Caki2 (cell line): ENCODE data around the gene GPC6. TPM values are rescaled to one million over a fixed set of nuclear protein-coding genes. Genes with fewer than 3 reads are reported as not detected.
A peak's percentile ranks its signal among the peaks of the same experiment; 100 is the strongest.

Experiments used
- DNase-seq: peaks from one replicate; pipeline ENCODE4 v3.0.0-alpha.2; 2015; ENCODE audit warnings: low read depth
- in situ Hi-C: cut with HindIII; loops from 2 replicates; pipeline ENCODE4 v1.10.0; 2016; ENCODE audit warnings: low sequenced_read_pairs, low pct_unique_long_range_greater_than_20kb, mixed read lengths
- total RNA-seq: library from RNA; depleted of rRNA; stranded (reverse); fragments of >200 nt; shearing (Covaris generic); gene quantifications from 2 replicates; pipeline ENCODE4 v1.2.3, GENCODE V29; 2014; ENCODE audit warnings: low replicate concordance

The GPC6 gene
- total RNA-seq, 1 experiment from 2014 or later, result 6.7 TPM

- in situ Hi-C loops, result no loop called here
Measured at GRCh38 chr13:93753639-93754038, 527.0 kb downstream of the GPC6 start.

GRCh38 chr13:93755341-93755740 lies 528.7 kb downstream of the GPC6 start:
- DNase-seq, result no peak
- in situ Hi-C loops, result no loop called here

More at GRCh38 chr13:93753639-93754038, 527.0 kb downstream of the GPC6 start:
- no peak for DNase-seq

DNA sequence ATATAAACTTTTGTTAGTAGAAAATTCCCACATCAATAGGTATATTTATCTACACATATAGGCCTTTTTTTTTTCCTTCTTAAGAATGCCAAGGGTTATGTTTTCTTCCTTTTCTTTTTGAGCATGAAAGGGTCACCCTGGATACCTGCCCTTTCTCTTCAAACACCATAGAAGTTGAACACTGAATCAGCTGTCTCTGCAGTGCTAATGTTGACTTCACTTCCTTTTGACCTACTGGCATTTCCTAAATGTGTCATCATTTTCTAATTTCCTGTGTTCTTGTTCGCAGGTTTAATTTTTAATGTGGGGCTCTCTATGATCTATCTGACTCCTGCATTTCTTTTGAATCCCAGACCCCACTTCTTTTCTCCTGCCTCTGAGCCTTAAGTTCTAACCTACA lies 532.0 kb downstream of the GPC6 start:
- in situ Hi-C loops, result no loop called here
- DNase-seq, result no peak

GRCh38 chr13:93762708-93763426 lies 536.3 kb downstream of the GPC6 start:
- no peak for DNase-seq
- in situ Hi-C loops, result no loop called here

DNA sequence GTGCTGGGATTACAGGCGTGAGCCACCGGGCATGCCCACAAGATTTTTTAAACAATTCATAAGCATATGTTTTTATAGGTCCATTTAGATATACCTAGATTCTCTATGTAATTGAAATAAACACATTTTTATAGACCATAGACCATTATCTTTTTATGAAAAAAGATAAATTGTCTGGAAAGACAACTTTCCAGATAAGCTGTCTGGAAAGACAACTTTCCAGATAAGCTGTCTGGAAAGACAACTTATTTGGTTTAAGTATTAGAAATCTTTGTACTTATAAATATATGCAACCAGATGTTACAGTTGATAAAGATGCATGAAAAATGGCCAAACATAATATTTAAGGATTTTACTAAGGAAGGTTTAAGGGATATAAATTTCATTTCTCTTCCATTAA lies 538.5 kb downstream of the GPC6 start:
- in situ Hi-C loops, result no loop called here
- no peak for DNase-seq

- no peak for DNase-seq
- in situ Hi-C loops, result no loop called here
Measured at GRCh38 chr13:93765811-93766210, 539.2 kb downstream of the GPC6 start.

DNA sequence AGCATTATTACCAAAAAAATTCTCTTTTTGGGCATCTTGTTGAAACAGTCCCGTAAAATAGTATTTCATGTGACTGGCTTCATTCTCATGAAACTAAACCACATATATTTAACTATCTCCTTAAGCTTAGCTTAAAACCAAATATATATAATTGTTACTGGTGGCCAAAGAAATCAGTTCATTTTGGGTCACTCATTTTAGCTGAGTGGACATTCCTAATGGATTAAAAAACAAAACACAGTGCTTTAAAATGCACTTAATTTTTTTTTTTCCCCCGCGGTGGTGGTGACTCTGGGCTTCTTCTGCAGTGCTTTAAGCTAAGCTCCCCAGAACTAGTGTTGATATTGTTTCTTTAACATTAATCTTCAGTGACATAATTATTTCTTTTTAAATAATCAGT lies 540.1 kb downstream of the GPC6 start:
- in situ Hi-C loops, result no loop called here
- DNase-seq, result no peak

DNA sequence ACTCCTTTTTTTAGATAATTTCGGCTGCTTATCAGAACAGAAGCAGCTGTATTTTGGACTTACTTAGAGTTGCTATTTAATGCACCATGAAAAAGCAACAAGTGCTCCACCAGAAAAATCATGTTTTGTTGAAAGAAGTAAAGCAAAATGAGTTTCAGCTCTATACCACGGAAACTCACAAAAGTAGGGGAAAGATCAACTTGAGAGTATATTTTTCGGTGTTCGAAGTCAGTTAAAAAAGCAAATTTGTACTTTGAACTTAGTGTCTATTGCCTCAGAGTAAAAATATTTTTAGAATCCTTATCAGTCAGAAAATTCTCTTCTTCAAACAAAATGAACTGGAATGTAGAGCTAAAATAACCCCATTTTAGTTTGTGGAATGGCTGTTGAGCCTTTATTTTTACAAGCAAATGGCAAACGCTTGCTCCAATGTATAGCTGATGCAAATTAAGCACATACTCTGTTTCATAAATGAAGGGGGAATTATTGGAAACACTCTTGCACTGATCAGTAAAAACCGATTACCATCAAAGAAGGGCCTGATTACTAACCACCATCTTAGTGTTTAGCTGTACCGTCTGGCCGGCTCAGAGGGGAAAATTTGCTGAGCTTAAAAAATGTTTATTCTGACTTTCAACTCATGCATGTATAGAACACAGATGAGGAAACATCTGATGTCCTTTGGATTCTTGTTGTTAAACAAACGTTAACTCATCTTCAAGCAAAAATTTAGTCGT lies 540.7 kb downstream of the GPC6 start:
- in situ Hi-C loops, result no loop called here
- DNase-seq, result no peak

DNA sequence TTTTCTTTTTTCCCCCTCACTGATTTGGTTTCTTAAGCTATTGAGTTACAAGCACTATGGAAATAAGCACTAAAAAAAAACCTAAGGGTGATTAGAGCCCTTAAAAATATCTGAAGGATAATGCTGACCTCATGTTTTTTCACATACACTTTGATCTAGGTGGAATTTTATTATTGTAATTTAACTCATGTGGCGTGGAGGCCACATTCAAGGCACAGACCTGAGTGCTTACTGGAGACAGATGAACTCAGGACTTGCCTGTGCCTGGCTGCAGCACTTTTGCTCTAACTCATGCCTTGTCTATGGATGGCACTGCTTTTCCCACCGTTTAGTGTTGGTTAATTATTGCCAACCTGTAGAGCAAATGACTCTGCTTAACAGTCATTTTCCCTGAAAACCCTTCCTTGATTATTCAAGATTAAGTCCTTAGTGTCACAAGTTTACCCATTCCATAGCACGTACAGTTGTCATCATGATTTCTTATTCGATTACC lies 541.4 kb downstream of the GPC6 start:
- in situ Hi-C loops, result no loop called here

DNA sequence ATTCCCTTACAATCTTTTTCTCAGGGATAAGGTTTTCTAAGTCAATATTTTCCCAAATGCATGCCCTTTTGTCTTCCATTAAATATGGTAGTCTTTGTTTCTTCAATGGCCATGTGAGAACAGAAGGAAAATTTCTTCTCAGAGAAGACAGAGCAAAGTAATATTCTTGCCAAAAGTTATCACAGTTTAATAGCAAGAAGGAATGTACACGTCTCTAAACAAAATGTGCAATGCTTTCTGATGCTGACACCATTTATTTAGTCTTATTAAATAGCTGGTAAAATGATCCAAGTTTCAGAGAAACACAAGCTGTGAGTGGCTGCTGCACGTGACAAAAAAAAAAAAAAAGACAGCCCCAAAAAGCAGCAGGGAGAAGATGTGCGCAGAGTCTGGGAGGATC lies 542.5 kb downstream of the GPC6 start:
- in situ Hi-C loops, result no loop called here
- no peak for DNase-seq

More for the DNA sequence above, 541.4 kb downstream of the GPC6 start:
- DNase-seq, result peak; percentile 78

DNA sequence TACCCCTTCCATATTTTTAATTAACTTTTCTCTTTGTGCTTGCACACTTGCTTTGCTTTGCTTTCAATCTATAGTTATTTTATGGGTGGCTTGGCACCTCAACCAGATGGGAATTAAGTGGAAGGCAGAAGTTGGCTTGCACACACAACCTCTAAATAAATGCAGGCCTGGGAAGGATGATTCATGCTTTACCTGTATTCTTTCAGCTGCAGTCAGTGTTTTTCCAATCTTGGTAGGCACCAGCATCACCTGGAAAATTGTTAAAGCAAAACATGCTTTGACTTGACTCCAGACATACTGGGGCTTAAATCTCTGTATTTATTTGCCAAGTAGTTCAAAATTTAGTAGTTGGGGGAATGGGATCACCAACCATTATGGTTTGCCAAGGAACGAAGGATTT lies 543.0 kb downstream of the GPC6 start:
- in situ Hi-C loops, result no loop called here
- DNase-seq, result no peak

DNA sequence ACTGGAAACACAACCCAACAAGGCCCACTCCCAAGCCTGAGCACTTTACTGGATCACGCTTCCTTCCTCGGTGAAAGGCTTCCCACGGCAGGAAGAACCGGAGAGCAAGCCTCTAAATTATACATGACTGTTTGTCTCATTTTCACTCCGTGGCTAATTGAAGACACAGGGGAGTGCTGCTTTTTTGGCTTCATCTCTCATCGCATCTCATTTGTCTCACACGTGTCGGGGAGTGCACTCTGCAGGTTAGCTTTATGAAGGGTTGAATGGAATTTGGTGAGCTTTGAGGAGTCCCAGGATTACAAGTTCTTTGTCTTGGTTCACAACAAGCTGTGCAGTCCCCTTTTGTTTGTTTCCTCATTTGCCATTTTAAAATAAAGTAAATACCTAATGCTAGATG lies 544.6 kb downstream of the GPC6 start:
- in situ Hi-C loops, result no loop called here
- DNase-seq, result no peak

DNA sequence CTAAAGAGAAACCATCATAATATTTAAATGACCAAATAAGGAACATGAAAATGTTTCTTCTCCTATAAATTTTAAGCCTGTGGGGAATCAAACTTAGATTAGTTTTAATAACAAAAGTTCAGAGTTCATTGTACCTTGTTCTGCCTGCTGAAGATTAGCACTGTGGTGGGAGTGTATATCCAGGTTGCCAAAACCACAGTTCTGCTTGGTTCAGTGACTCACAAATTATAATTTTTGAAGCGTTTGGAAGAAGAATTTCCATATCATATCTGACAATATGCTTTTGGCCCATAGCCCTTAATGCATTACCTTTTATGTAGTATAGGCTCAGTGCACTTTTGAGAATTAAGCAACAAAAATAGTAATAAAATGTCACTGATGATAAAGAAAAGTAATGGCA lies 545.2 kb downstream of the GPC6 start:
- in situ Hi-C loops, result no loop called here
- no peak for DNase-seq

GRCh38 chr13:93774506-93774905 lies 547.9 kb downstream of the GPC6 start:
- in situ Hi-C loops, result no loop called here
- no peak for DNase-seq

DNA sequence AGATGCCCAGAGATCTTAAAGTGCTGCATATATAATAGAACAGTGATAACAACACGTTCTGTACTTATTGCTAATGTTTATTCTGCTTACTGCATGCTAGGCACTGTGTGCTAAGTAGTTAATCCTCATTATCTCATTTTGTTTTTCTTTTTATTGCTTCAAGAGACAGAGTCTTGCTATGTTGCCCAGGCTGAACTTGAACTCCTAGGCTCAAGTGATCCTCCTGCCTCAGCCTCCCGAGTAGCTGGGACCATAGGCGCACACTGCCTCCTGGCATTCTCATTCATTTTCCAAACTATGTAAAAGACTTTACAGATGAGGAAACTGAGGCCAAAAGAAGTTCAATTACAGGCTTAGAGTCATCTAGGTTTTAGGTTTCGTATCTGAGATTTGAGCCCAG lies 548.4 kb downstream of the GPC6 start:
- DNase-seq, result no peak
- in situ Hi-C loops, result no loop called here

- in situ Hi-C loops, result no loop called here
- peak; percentile 13 for DNase-seq
Measured at GRCh38 chr13:93775507-93776108, 549.0 kb downstream of the GPC6 start.

GRCh38 chr13:93776936-93777335 lies 550.3 kb downstream of the GPC6 start:
- DNase-seq, result no peak
- in situ Hi-C loops, result no loop called here

DNA sequence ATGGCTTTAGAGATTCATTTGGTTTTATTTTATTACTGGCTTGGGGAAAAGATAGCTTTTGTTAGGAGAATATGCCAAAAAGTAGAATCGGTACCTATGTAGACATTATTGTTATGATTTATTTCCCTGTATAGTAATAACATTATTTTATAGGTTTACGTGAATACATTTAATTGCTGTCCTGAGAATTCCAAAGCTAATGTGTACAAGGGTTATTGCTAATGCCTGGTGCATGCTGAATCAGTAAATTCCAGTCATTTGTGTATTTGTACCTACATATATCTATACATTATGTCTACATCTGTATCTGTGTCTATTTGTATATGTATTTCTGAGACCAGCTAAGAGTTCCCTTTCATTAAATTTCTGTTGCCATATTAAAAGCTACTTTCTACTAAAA lies 550.9 kb downstream of the GPC6 start:
- no peak for DNase-seq
- in situ Hi-C loops, result no loop called here

GRCh38 chr13:93778548-93778947 lies 551.9 kb downstream of the GPC6 start:
- in situ Hi-C loops, result no loop called here
- no peak for DNase-seq
